HEK293T (cell line): Measurements from ENCODE around the gene ANO2.

Experiments used
- ARNT ChIP-seq: fragments of 450-650 bp; IDR thresholded peaks from 2 replicates; pipeline ENCODE4 v1.6.1; 2017; ENCODE audit warnings: mild to moderate bottlenecking
- BHLHE40 ChIP-seq: fragments of 450-650 bp; IDR thresholded peaks from 2 replicates; pipeline ENCODE4 v1.6.1; 2016; ENCODE audit warnings: mild to moderate bottlenecking, moderate library complexity, borderline replicate concordance
- ELF4 ChIP-seq: fragments of 450-650 bp; IDR thresholded peaks from 2 replicates; pipeline ENCODE4 v1.6.1; 2017; ENCODE audit warnings: antibody characterized with exemption
- FOXA1 ChIP-seq: fragments of 450-650 bp; IDR thresholded peaks from 2 replicates; pipeline ENCODE4 v1.6.1; 2016; ENCODE audit warnings: mild to moderate bottlenecking
- FOXM1 ChIP-seq: fragments of 450-650 bp; IDR thresholded peaks from 2 replicates; pipeline ENCODE4 v1.6.1; 2017; ENCODE audit warnings: mild to moderate bottlenecking, borderline replicate concordance
- HDGF ChIP-seq: fragments of 450-650 bp; IDR thresholded peaks from 2 replicates; pipeline ENCODE4 v1.6.1; 2017; ENCODE audit warnings: antibody characterized with exemption, borderline replicate concordance
- LEF1 ChIP-seq: fragments of 450-650 bp; IDR thresholded peaks from 2 replicates; pipeline ENCODE4 v1.6.1; 2017; ENCODE audit warnings: mild to moderate bottlenecking, borderline replicate concordance
- NFRKB ChIP-seq: fragments of 450-650 bp; IDR thresholded peaks from 2 replicates; pipeline ENCODE4 v1.6.1; 2016; ENCODE audit warnings: mild to moderate bottlenecking, moderate library complexity
- PKNOX1 ChIP-seq: fragments of 450-650 bp; IDR thresholded peaks from 2 replicates; pipeline ENCODE4 v1.6.1; 2016
- SP1 ChIP-seq: fragments of 450-650 bp; IDR thresholded peaks from 2 replicates; pipeline ENCODE4 v1.6.1; 2017
- SUZ12 ChIP-seq: fragments of 450-650 bp; IDR thresholded peaks from 2 replicates; pipeline ENCODE4 v1.6.1; 2016; ENCODE audit warnings: mild to moderate bottlenecking
- TARDBP ChIP-seq: fragments of 450-650 bp; IDR thresholded peaks from 2 replicates; pipeline ENCODE4 v1.6.1; 2016
- ZNF384 ChIP-seq: fragments of 450-650 bp; IDR thresholded peaks from 2 replicates; pipeline ENCODE4 v1.6.1; 2016

DNA sequence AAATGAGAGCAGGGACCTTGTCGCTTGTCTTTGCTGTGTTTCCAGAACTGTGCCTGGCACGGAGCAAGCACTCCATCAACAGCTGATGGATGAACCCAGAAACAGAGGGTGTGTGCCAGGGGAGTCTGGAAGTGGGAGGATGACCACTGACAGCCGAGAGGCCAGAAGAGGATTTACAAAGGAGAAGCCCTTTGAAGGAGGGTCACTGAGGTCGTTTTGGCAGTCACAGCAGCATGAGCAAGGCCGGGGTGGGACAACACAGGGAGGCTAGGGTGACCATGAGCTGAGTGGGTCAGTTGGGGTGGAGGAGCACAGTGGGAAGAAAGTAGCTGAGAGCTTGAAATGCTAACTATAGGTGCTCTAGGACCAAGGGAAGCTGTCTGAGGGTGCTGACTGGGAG, 313.6 kb downstream of the ANO2 start:
- TF ChIP-seq FOXA1, result no peak
- no peak for TF ChIP-seq HDGF
- no peak for TF ChIP-seq SP1
- no peak for TF ChIP-seq FOXM1
- TF ChIP-seq PKNOX1, result no peak
- no peak for TF ChIP-seq SUZ12
- TF ChIP-seq BHLHE40, result no peak
- TF ChIP-seq TARDBP, result no peak
- no peak for TF ChIP-seq ZNF384
- no peak for TF ChIP-seq NFRKB
- no peak for TF ChIP-seq ELF4
- no peak for TF ChIP-seq LEF1
- no peak for TF ChIP-seq ARNT
